HepG2 (cell line): ENCODE data around the gene LHPP. TPM values are rescaled to one million over a fixed set of nuclear protein-coding genes. Genes with fewer than 3 reads are reported as not detected.

ENCODE experiments used
- ATAC-seq: fragments of 200-7000 bp; cut with Tn5 transposase; 3 replicates; pipeline ENCODE4 v1.9.1; 2020; ENCODE audit warnings: mild to moderate bottlenecking, moderate library complexity
- BruUV-seq: library from RNA; stranded (reverse); fragments of 400-500 nt; replicated peaks from 2 replicates; lab custom pipeline; 2021; lab: Mats Ljungman, UMichigan
- CTCF ChIA-PET: fragments of 300-600 bp; formaldehyde crosslinking; extraction: SDS; loops from one replicate; lab custom pipeline; 2021; ENCODE audit warnings: low total read pairs, inconsistent platforms, low intra/inter-chr PET ratio; lab: Yijun Ruan, JAX
- POLR2A ChIA-PET: fragments of 350-600 bp; sonication (Branson Sonifier 250); formaldehyde crosslinking; loops from one replicate; lab custom pipeline; 2020; ENCODE audit warnings: antibody characterized with exemption, inconsistent platforms; lab: Yijun Ruan, JAX
- DNase-seq: peaks from one replicate; pipeline ENCODE4 v3.0.0-alpha.2; 2015; ENCODE audit warnings: low spot score
- FAIRE-seq: peaks from 3 replicates; lab custom pipeline; 2011; peaks lifted over from hg19 to GRCh38; lab: Jason Lieb, UNC
- H2AFZ ChIP-seq: one replicate; pipeline ENCODE4 v1.6.1; 2011; ENCODE audit warnings: low read length, inconsistent platforms
- H3K27ac ChIP-seq: fragments of 300-600 bp; 3 replicates; pipeline ENCODE4 v1.8.0; 2011; ENCODE audit warnings: mixed run types, mild to moderate bottlenecking, mixed read lengths, low read length, inconsistent platforms; ENCODE audit not compliant: insufficient read depth; ENCODE audit errors: extremely low read length
- H3K27me3 ChIP-seq, 2 experiments: fragments of 200-600 bp in 1 of 2; 2 replicates in 1 of 2; 3 replicates in 1 of 2; pipeline versions ENCODE4 v1.6.0 to v1.8.0; 2011; ENCODE audit warnings: low read length in 2 of 2, mild to moderate bottlenecking in 2 of 2, moderate library complexity in 2 of 2, inconsistent platforms in 1 of 2; ENCODE audit not compliant: insufficient read depth in 2 of 2, control insufficient read depth in 1 of 2
- H3K36me3 ChIP-seq, 2 experiments: fragments of 200-600 bp in 1 of 2; replicated peaks in 1 of 2; 2 replicates in 1 of 2; 3 replicates in 1 of 2; pipeline versions ENCODE4 v1.5.1 to v1.8.0; 2011; ENCODE audit warnings: low read length in 2 of 2, inconsistent platforms in 1 of 2; ENCODE audit not compliant: insufficient read depth in 2 of 2, control insufficient read depth in 1 of 2
- H3K4me1 ChIP-seq: 2 replicates; pipeline ENCODE4 v1.5.1; 2012; ENCODE audit warnings: low read length, inconsistent platforms; ENCODE audit not compliant: insufficient read depth
- H3K4me2 ChIP-seq: 2 replicates; pipeline ENCODE4 v1.6.0; 2011; ENCODE audit warnings: low read depth, low read length, inconsistent platforms
- H3K4me3 ChIP-seq, 3 experiments: fragments of 200-600 bp in 1 of 3; sonication (generic), shearing (Covaris generic) in 1 of 3; replicated peaks in 1 of 3; 2 replicates each; pipeline ENCODE4 v1.5.1; 2011 to 2016; ENCODE audit warnings: low read length in 3 of 3, inconsistent platforms in 2 of 3, low read depth in 2 of 3, mild to moderate bottlenecking in 2 of 3, control low read depth in 1 of 3, mixed read lengths in 1 of 3; ENCODE audit not compliant: insufficient read depth in 1 of 3
- H3K79me2 ChIP-seq: one replicate; pipeline ENCODE4 v1.6.1; 2011; ENCODE audit warnings: low read length, inconsistent platforms; ENCODE audit not compliant: insufficient read depth
- H3K9ac ChIP-seq: 2 replicates; pipeline ENCODE4 v1.6.0; 2011; ENCODE audit warnings: mild to moderate bottlenecking, low read depth, low read length, inconsistent platforms; ENCODE audit not compliant: insufficient read depth
- H3K9me3 ChIP-seq: 2 replicates; pipeline ENCODE4 v1.5.1; 2012; ENCODE audit warnings: mild to moderate bottlenecking, low read length
- H4K20me1 ChIP-seq: 2 replicates; pipeline ENCODE4 v1.6.0; 2011; ENCODE audit warnings: inconsistent platforms, mild to moderate bottlenecking, low read length, moderate library complexity; ENCODE audit not compliant: insufficient read depth
- BATF2 ChIP-seq: sonication (generic); formaldehyde crosslinking; IDR thresholded peaks from 2 replicates; pipeline ENCODE4 v1.8.0; 2022; ENCODE audit warnings: mild to moderate bottlenecking, missing genetic modification reagents, moderate library complexity
- CHD2 ChIP-seq: IDR thresholded peaks from 2 replicates; pipeline ENCODE4 v1.6.1; 2011; ENCODE audit warnings: low read depth, low read length, improper control_type of control experiment
- ELF4 ChIP-seq: sonication (generic); formaldehyde crosslinking; IDR thresholded peaks from 2 replicates; pipeline ENCODE4 v1.5.0; 2020; ENCODE audit warnings: missing genetic modification reagents, mild to moderate bottlenecking, moderate library complexity, borderline replicate concordance
- HNRNPUL1 ChIP-seq: fragments of 200-400 bp; formaldehyde crosslinking; IDR thresholded peaks from 2 replicates; pipeline ENCODE4 v1.6.1; 2017; ENCODE audit warnings: low read depth, mild to moderate bottlenecking, low read length, moderate library complexity
- IRF9 ChIP-seq: sonication (generic); formaldehyde crosslinking; IDR thresholded peaks from 2 replicates; pipeline ENCODE4 v1.8.0; 2022; ENCODE audit warnings: missing genetic modification reagents, mild to moderate bottlenecking, borderline replicate concordance
- KDM3A ChIP-seq: IDR thresholded peaks from 2 replicates; pipeline ENCODE4 v1.6.1; 2018; ENCODE audit warnings: low read depth, missing compliant biosample characterization
- MTF2 ChIP-seq: sonication (generic); formaldehyde crosslinking; IDR thresholded peaks from 2 replicates; pipeline ENCODE4 v1.5.0; 2020; ENCODE audit warnings: missing genetic modification reagents, borderline replicate concordance
- PLSCR1 ChIP-seq: sonication (generic); formaldehyde crosslinking; IDR thresholded peaks from 2 replicates; pipeline ENCODE4 v1.5.0; 2020; ENCODE audit warnings: missing genetic modification reagents, mild to moderate bottlenecking, borderline replicate concordance
- RBFOX2 ChIP-seq: fragments of 200-400 bp; formaldehyde crosslinking; IDR thresholded peaks from 2 replicates; pipeline ENCODE4 v1.6.1; 2017; ENCODE audit warnings: low read depth, mild to moderate bottlenecking, low read length
- RFXAP ChIP-seq: sonication (generic); formaldehyde crosslinking; IDR thresholded peaks from 2 replicates; pipeline ENCODE4 v1.4.0; 2020; ENCODE audit warnings: missing genetic modification reagents, borderline replicate concordance
- TBX2 ChIP-seq: sonication (generic); formaldehyde crosslinking; IDR thresholded peaks from 2 replicates; pipeline ENCODE4 v1.5.0; 2020; ENCODE audit warnings: missing genetic modification reagents, mild to moderate bottlenecking, borderline replicate concordance
- TEAD3 ChIP-seq: optimal IDR thresholded peaks from 2 replicates; pipeline ENCODE3; 2016; ENCODE audit warnings: borderline replicate concordance
- ZBED4 ChIP-seq: sonication (generic); formaldehyde crosslinking; IDR thresholded peaks from 2 replicates; pipeline ENCODE4 v1.4.0; 2020; ENCODE audit warnings: missing genetic modification reagents, borderline replicate concordance
- ZNF3 ChIP-seq: IDR thresholded peaks from 2 replicates; pipeline ENCODE4 v1.7.0; 2017; ENCODE audit warnings: inconsistent platforms
- ZNF329 ChIP-seq: sonication (generic); formaldehyde crosslinking; IDR thresholded peaks from 2 replicates; pipeline ENCODE4 v1.9.0; 2021; ENCODE audit warnings: low read depth, mild to moderate bottlenecking, missing genetic modification reagents
- ZNF547 ChIP-seq: sonication (generic); formaldehyde crosslinking; IDR thresholded peaks from 2 replicates; pipeline ENCODE4 v1.5.1; 2020; ENCODE audit warnings: mild to moderate bottlenecking, missing genetic modification reagents
- ZNF724P ChIP-seq: sonication (generic); formaldehyde crosslinking; IDR thresholded peaks from 2 replicates; pipeline ENCODE4 v1.8.0; 2022; ENCODE audit warnings: missing genetic modification reagents, borderline replicate concordance
- ZNF841 ChIP-seq: sonication (generic); formaldehyde crosslinking; IDR thresholded peaks from 2 replicates; pipeline ENCODE4 v1.8.1; 2023; ENCODE audit warnings: missing genetic modification reagents, borderline replicate concordance
- WGBS: methylation state at CpG from one replicate; pipeline ENCODE4 v1.1.6; 2017; ENCODE audit warnings: low lambda C conversion rate; 5-methylcytosine and 5-hydroxymethylcytosine counted together
- in situ Hi-C: cut with HindIII; loops from 2 replicates; pipeline ENCODE4 v1.10.0; 2017; ENCODE audit warnings: low pct_unique_long_range_greater_than_20kb; ENCODE audit not compliant: extremely low pct_ligation_motif_present
- intact Hi-C: fragments of 100-400 bp; cut with micrococcal nuclease; formaldehyde crosslinking; loops from one replicate; pipeline ENCODE4 v1.10.0; 2022; ENCODE audit not compliant: unreplicated experiment
- polyA plus RNA-seq, 8 experiments: library from polyadenylated mRNA; depleted of rRNA in 3 of 8; stranded (reverse) in 7 of 8; unstranded in 1 of 8; fragments of >200 nt; fragmentation: Illumina TruSeq in 4 of 8; extraction: Trizol in 4 of 8; gene quantifications; 2 replicates each; pipeline versions ENCODE4 v1.2.1 to v1.2.3, GENCODE V29; 2011 to 2016; ENCODE audit warnings: low read depth in 4 of 8, missing spikeins in 1 of 8, mixed read lengths in 1 of 8; ENCODE audit not compliant: insufficient read depth in 1 of 8
- total RNA-seq, 5 experiments: library from RNA; depleted of rRNA; stranded (reverse); fragments of >200 nt; fragmentation: Illumina TruSeq; extraction: Trizol; gene quantifications; 2 replicates each; pipeline ENCODE4 v1.2.3, GENCODE V29; 2016; ENCODE audit warnings: low read depth in 1 of 5

The LHPP gene
- total and polyA plus RNA-seq, 2 of the 13 experiments (the other 11 are each of a cell fraction or from before 2014, with no cell fraction given), result 5.2 to 13.1 TPM

GRCh38 chr10:124630551-124630950, 168.9 kb downstream of the LHPP start:
- FAIRE-seq (no peak), DNase-seq (no peak), ATAC-seq (no peak)
- no peaks in the 10 kb centered on the region for H4K20me1 ChIP-seq
- H3K4me3 ChIP-seq, result no peak overlapping the region
- H3K4me2 ChIP-seq, result no peak overlapping the region
- H2AFZ ChIP-seq, result no peak overlapping the region
- H3K36me3 ChIP-seq, result peaks cover 0 to 3% of the 10 kb centered on the region in 2 experiments; a peak in 2 of 5 replicates
- BruUV-seq, result no TSS peak
- TF ChIP-seq ZNF841 (CRISPR knock-in tag), result no peak
- TF ChIP-seq CHD2, result no peak
- no peak for TF ChIP-seq PLSCR1
- no peak for TF ChIP-seq KDM3A (CRISPR knock-in tag)
- TF ChIP-seq MTF2 (CRISPR knock-in tag), result no peak
- TF ChIP-seq ZNF329 (CRISPR knock-in tag), result no peak
- TF ChIP-seq HNRNPUL1, result no peak
- no peak for TF ChIP-seq BATF2 (CRISPR knock-in tag)
- no peak for TF ChIP-seq ZNF547
- no peak for TF ChIP-seq IRF9
- TF ChIP-seq RFXAP (CRISPR knock-in tag), result no peak
- TF ChIP-seq TBX2 (CRISPR knock-in tag), result no peak
- TF ChIP-seq ZNF724P (CRISPR knock-in tag), result no peak
- TF ChIP-seq ZNF3 (CRISPR knock-in tag), result no peak
- TF ChIP-seq TEAD3 (CRISPR knock-in tag), result no peak
- no peak for TF ChIP-seq RBFOX2
- no peak for TF ChIP-seq ZBED4
- TF ChIP-seq ELF4, result no peak
- no peaks in the 10 kb centered on the region for H3K9me3 ChIP-seq
- H3K4me1 ChIP-seq, result no peaks in the 10 kb centered on the region
- H3K79me2 ChIP-seq, result no peaks in the 10 kb centered on the region
- no peak overlapping the region for H3K9ac ChIP-seq
- CTCF ChIA-PET, result no interaction called here
- 97% methylated on average over 5 of the region's 5 CpGs for WGBS
- in situ Hi-C loops (no loop called here), intact Hi-C loops (no loop called here)
- POLR2A ChIA-PET, result no interaction called here
- no peaks in the 10 kb centered on the region for H3K27me3 ChIP-seq
- H3K27ac ChIP-seq, result no peak overlapping the region
